ENCODE measurements around the gene GET3. TPM values are rescaled to one million over a fixed set of nuclear protein-coding genes. Genes with fewer than 3 reads are reported as not detected.
"Not testable (repeated sequence)": the region's sequence is repeated elsewhere in the genome, so short reads cannot be mapped to it uniquely, and the experiment has no call there.

The GET3 gene
- total and polyA plus RNA-seq, 4 experiments from 2014 or later, result 30.8 to 114 (median 47.6) TPM

DNA sequence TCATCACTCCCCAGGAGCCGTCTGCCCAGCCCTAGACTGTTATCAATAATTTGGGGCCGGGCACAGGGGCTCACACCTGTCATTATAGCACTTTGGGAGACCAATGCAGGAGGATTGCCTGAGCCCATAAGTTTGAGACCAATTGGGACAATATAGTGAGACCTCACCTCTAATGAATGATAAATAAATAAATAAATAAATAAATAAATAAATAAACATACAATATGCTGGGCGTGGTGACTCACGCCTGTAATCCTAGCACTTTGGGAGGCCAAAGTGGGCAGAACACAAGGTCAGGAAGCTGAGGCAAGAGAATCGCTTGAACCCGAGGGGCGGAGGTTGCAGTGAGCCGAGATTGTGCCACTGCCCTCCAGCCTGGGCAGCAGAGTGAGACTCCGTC lies 24.0 kb upstream of the GET3 start:
- H3K4me3 Mint-ChIP-seq; H3K27ac Mint-ChIP-seq; H3K27me3 ChIP-seq (ENCODE audit: insufficient read depth, low read length); H3K27ac ChIP-seq (ENCODE audit: low read depth, low read length); H3K9me3 ChIP-seq (ENCODE audit: control insufficient read depth in 1 of 2, low read length in 2 of 2); H3K4me3 ChIP-seq (ENCODE audit: low read length in 2 of 2); DNase-seq; H3K27me3 Mint-ChIP-seq; H3K9me3 Mint-ChIP-seq; H3K4me1 Mint-ChIP-seq; H3K4me1 ChIP-seq (ENCODE audit: insufficient read depth, low read length); intact Hi-C loops (cut with micrococcal nuclease): not testable (repeated sequence)
- H3K36me3 Mint-ChIP-seq, result peaks cover 26 to 45% of the 10 kb centered on the region in 2 donors
- peaks cover 45% of the 10 kb centered on the region for H3K36me3 ChIP-seq (ENCODE audit: insufficient read depth, low read length)
- POLR2A ChIA-PET (ENCODE audit: partially characterized antibody), result interaction anchor here (0.7 kb wide), 1 partner anchor 9 kb away, joined by 3 read pairs; no protein-coding TSS in a partner anchor
- CTCF ChIA-PET (ENCODE audit: partially characterized antibody), result interaction anchor here (1.0 to 12.0 kb wide), 2 partner anchors 44 to 135 kb away, joined by 3 to 126 read pairs; no protein-coding TSS in a partner anchor

DNA sequence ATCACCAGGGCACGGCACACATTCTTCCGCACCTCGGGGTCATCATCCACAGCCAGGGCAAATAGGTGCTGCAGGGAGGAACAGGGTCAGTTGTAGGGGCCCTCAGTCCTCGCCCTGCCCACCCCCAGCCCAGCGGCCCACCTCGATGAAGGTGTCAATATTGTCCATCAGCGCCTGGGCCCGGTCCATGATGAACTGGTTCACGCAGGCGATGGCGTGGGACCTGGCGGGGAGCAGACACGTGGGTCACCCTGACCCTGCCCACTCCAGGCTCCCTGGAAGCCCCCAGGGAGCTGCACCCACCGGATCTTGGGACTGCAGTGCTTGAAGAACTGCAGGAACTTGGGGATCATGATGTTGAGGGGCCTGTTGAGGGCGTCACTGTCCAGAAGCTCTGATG lies 22.2 kb upstream of the GET3 start:
- Histone ChIP-seq H3K36me3 (ENCODE audit: insufficient read depth, low read length) (peaks cover 42% of the 10 kb centered on the region), H3K27me3 (ENCODE audit: insufficient read depth, low read length) (no peaks in the 10 kb centered on the region), H3K9me3 (ENCODE audit: control insufficient read depth in 1 of 2, low read length in 2 of 2) (no peaks in the 10 kb centered on the region), H3K4me1 (ENCODE audit: insufficient read depth, low read length) (no peaks in the 10 kb centered on the region), H3K27ac (ENCODE audit: low read depth, low read length) (no peak overlapping the region), H3K4me3 (ENCODE audit: low read length in 2 of 2) (no peak overlapping the region)
- Mint-ChIP-seq H3K4me3 (no peak overlapping the region), H3K4me1 (peaks cover 4 to 16% (median 6%) of the 10 kb centered on the region in 4 donors), H3K27ac (no peak overlapping the region), H3K9me3 (no peaks in the 10 kb centered on the region), H3K27me3 (no peaks in the 10 kb centered on the region), H3K36me3 (peaks cover 32 to 45% of the 10 kb centered on the region in 2 donors)
- ChIA-PET CTCF (ENCODE audit: partially characterized antibody) (interaction anchor here (2.2 to 12.0 kb wide), 3 partner anchors 42 to 81 kb away, joined by 7 to 126 read pairs (median 13); no protein-coding TSS in a partner anchor), POLR2A (ENCODE audit: partially characterized antibody) (no interaction called here)
- no peak for DNase-seq
- intact Hi-C loops (cut with micrococcal nuclease), result no loop called here

DNA sequence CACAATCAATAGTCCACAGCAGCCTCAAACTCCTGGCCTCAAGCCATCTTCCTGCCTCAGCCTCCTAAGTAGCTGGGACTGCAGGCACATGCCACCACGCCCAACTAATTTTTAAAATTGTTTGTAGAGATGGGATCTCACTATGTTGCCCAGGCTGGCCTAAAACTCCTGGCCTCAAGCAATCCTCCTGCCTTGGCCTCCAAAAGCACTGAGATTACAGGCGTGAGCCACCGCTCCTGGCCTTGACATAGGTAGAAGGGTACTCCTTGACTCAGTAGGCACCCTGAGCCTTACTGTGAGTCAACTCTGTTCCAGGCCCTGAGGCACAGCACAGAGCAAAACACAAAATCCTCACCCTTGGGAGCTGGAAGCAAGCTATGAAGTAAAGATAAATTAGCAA lies 21.4 kb upstream of the GET3 start:
- H3K36me3 Mint-ChIP-seq, result peaks cover 27 to 37% of the 10 kb centered on the region in 2 donors
- Histone ChIP-seq H3K4me3 (ENCODE audit: low read length in 2 of 2) (no peak overlapping the region), H3K36me3 (ENCODE audit: insufficient read depth, low read length) (peaks cover 35% of the 10 kb centered on the region), H3K27me3 (ENCODE audit: insufficient read depth, low read length) (no peaks in the 10 kb centered on the region), H3K4me1 (ENCODE audit: insufficient read depth, low read length) (peaks cover 6% of the 10 kb centered on the region), H3K27ac (ENCODE audit: low read depth, low read length) (no peak overlapping the region), H3K9me3 (ENCODE audit: control insufficient read depth in 1 of 2, low read length in 2 of 2) (no peaks in the 10 kb centered on the region)
- intact Hi-C loops (cut with micrococcal nuclease), result no loop called here
- no peaks in the 10 kb centered on the region for H3K9me3 Mint-ChIP-seq
- peaks cover 9 to 23% (median 11%) of the 10 kb centered on the region in 4 donors for H3K4me1 Mint-ChIP-seq
- H3K4me3 Mint-ChIP-seq, result no peak overlapping the region
- DNase-seq, result no peak
- ChIA-PET CTCF (ENCODE audit: partially characterized antibody) (interaction anchor here (2.2 to 12.0 kb wide), 4 partner anchors 42 to 132 kb away, joined by 7 to 126 read pairs (median 12); no protein-coding TSS in a partner anchor), POLR2A (ENCODE audit: partially characterized antibody) (no interaction called here)
- H3K27me3 Mint-ChIP-seq, result no peaks in the 10 kb centered on the region
- H3K27ac Mint-ChIP-seq, result peak overlapping the region in 1 of 7 donors; percentile 18

DNA sequence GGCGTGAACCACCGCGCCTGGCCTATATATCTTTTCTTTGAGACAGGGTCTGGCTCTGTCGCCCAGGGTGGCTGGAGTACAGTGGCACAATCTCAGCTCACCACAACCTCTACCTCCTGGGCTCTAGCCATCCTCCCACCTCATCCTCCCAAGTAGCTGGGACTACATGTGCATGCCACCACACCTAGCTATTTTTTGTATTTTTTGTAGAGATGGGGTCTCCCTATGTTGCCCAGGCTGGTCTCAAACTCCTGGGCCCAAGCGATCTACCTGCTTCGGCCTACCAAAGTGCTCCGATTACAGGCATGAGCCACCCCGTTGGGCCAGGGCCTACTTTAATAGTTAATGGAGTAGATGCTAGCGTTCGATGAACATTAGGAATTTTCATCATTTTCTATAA lies 17.0 kb upstream of the GET3 start:
- peaks cover 0 to 1% of the 10 kb centered on the region in 2 donors for H3K27me3 Mint-ChIP-seq
- Histone ChIP-seq H3K9me3 (ENCODE audit: control insufficient read depth in 1 of 2, low read length in 2 of 2) (no peaks in the 10 kb centered on the region), H3K4me1 (ENCODE audit: insufficient read depth, low read length) (peaks cover 30% of the 10 kb centered on the region), H3K36me3 (ENCODE audit: insufficient read depth, low read length) (peaks cover 17% of the 10 kb centered on the region), H3K27me3 (ENCODE audit: insufficient read depth, low read length) (no peaks in the 10 kb centered on the region), H3K4me3 (ENCODE audit: low read length in 2 of 2) (peak overlapping the region in 1 of 2 donors; percentile 17), H3K27ac (ENCODE audit: low read depth, low read length) (peak overlapping the region; percentile 73)
- peaks cover 13 to 32% of the 10 kb centered on the region in 2 donors for H3K36me3 Mint-ChIP-seq
- peaks cover 0 to 4% (median 0%) of the 10 kb centered on the region in 8 donors for H3K9me3 Mint-ChIP-seq
- H3K27ac Mint-ChIP-seq, result peak overlapping the region; percentile 9 to 98 (median 89)
- ChIA-PET CTCF (ENCODE audit: partially characterized antibody) (interaction anchor here (0.9 to 12.0 kb wide), 3 partner anchors 14 to 76 kb away, joined by 3 to 126 read pairs (median 5); partner anchors contain the start of gene TRIR), POLR2A (ENCODE audit: partially characterized antibody) (interaction anchor here (0.6 to 5.9 kb wide), 7 partner anchors 12 to 156 kb away, joined by 3 to 135 read pairs (median 26); partner anchors contain the start of genes FBXW9, GET3, JUNB and TRIR)
- peaks cover 23 to 52% (median 36%) of the 10 kb centered on the region in 4 donors for H3K4me1 Mint-ChIP-seq
- intact Hi-C loops (cut with micrococcal nuclease), result loop anchor here (5.0 kb wide), 1 partner anchor 38 kb away; the partner anchor contains the start of gene DHPS
- no peak for DNase-seq
- H3K4me3 Mint-ChIP-seq, result peak overlapping the region; percentile 68 to 88 (median 86)

DNA sequence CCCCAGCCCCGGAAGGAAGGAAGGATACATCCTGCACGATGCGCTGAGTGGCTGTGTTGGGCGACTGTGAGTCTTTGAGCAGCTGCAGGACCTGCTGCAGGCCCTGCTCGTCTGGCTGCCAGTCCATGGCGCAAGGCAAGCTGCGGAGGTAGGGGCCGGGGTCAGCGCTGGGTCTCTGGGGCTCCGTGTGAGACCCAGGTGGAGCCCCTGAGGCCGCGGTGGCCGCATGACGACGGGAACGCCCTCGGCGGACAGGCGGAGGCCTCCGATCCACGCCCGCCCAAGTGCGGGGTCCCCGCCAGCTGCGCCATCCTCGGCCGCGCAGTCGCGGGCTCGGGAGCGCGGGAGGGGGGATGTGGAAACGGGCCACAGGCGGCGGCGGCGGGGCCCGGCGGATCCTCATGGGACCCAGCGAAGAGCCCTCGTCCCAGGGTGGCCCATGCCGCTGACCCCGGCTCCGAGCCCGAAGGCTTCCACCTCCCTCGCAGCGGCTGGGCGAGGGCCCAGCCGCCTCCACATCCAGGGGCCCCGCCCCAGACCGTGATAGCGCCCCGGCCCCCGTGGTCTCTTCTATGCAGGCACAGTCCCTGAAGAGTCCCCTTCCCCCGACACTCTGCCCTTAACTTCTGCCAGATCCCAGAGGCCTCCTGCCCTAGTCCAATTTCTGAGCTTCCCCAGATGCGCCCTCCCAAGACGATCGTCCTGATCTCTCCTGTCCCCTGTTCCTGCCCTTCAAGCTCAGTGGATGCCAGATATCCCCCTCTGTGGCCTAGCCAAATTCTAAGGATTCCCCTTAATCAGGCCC lies 16.2 kb upstream of the GET3 start:
- peak overlapping the region; percentile 89 to 98 (median 92) for H3K27ac Mint-ChIP-seq
- H3K36me3 Mint-ChIP-seq, result peaks cover 10 to 28% of the 10 kb centered on the region in 2 donors
- H3K27me3 Mint-ChIP-seq, result peaks cover 0 to 1% of the 10 kb centered on the region in 2 donors
- peaks cover 0 to 4% (median 0%) of the 10 kb centered on the region in 8 donors for H3K9me3 Mint-ChIP-seq
- intact Hi-C loops (cut with micrococcal nuclease), result loop anchor here (5.0 kb wide), 1 partner anchor 39 kb away; the partner anchor contains the start of gene DHPS
- no peak for DNase-seq
- no peaks in the 10 kb centered on the region for H3K27me3 ChIP-seq (ENCODE audit: insufficient read depth, low read length)
- ChIA-PET CTCF (ENCODE audit: partially characterized antibody) (interaction anchor here (1.7 to 12.0 kb wide), 4 partner anchors 12 to 49 kb away, joined by 6 to 126 read pairs (median 14); partner anchors contain the start of gene TRIR), POLR2A (ENCODE audit: partially characterized antibody) (interaction anchor here (0.6 to 5.9 kb wide), 12 partner anchors 11 to 226 kb away, joined by 3 to 135 read pairs (median 4); partner anchors contain the start of genes DHPS, FBXW9, GET3 and JUNB)
- peaks cover 23 to 52% (median 36%) of the 10 kb centered on the region in 4 donors for H3K4me1 Mint-ChIP-seq
- peak overlapping the region; percentile 73 for H3K27ac ChIP-seq (ENCODE audit: low read depth, low read length)
- H3K9me3 ChIP-seq (ENCODE audit: control insufficient read depth in 1 of 2, low read length in 2 of 2), result no peaks in the 10 kb centered on the region
- peaks cover 30% of the 10 kb centered on the region for H3K4me1 ChIP-seq (ENCODE audit: insufficient read depth, low read length)
- peak overlapping the region; percentile 61 to 78 for H3K4me3 ChIP-seq (ENCODE audit: low read length in 2 of 2)
- H3K4me3 Mint-ChIP-seq, result peak overlapping the region; percentile 89 to 98 (median 94)
- peaks cover 12% of the 10 kb centered on the region for H3K36me3 ChIP-seq (ENCODE audit: insufficient read depth, low read length)

DNA sequence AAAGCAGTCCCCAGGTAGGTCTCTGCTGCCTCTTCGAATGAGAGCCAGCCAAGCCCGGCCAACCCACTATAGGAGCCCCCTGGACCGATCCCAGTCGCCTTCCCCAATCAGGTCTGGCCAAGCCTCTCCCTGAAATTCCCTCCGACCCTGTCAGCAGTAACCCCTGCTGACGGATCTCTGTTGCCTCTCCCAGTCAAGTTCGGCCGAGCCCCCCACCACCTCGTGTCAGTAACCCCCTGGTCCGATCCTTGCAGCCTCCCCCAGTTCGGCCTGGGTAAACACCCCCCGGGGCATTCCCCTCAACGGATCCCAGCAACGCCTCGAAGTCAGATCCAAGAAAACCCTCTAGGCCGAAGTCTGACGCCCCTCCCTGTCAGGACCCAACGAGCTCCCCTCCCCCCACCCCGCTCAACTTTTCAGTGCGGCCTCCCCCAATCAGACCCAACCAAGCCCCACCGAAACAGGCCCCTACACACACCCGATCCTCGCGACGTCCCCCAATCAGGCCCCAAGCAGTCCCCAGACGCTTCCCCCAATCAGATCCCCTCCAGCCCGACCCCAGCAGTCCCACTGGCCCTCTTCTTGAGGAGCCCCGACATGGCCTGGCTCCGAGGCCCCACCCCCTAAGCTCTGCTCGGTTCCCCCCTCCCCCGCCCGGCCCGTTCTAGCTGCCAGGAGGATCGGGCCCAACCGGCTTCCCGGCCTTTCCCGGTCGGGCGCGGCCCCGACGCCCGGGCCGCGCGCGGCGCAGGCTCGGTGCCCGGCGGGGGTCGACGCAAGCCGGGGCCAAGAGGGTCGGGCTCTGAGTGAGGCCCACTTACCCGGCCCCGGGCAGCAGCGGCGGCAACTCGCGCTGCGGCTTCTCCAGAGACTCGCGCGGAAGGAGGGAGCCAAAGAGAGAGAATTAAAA lies 15.4 kb upstream of the GET3 start:
- H3K27ac ChIP-seq (ENCODE audit: low read depth, low read length), result peak overlapping the region; percentile 73
- intact Hi-C loops (cut with micrococcal nuclease), result loop anchor here (1.0 to 5.0 kb wide), 2 partner anchors 12 to 40 kb away; partner anchors contain the start of genes DHPS and TRIR
- peaks cover 21 to 53% (median 35%) of the 10 kb centered on the region in 4 donors for H3K4me1 Mint-ChIP-seq

More for the DNA sequence above, 15.4 kb upstream of the GET3 start:
- peak overlapping the region; percentile 61 to 78 for H3K4me3 ChIP-seq (ENCODE audit: low read length in 2 of 2)
- ChIA-PET CTCF (ENCODE audit: partially characterized antibody) (interaction anchor here (1.2 to 12.0 kb wide), 8 partner anchors 11 to 74 kb away, joined by 3 to 126 read pairs (median 6); partner anchors contain the start of genes DHPS and TRIR), POLR2A (ENCODE audit: partially characterized antibody) (interaction anchor here (0.9 to 5.9 kb wide), 20 partner anchors 8 to 226 kb away, joined by 3 to 135 read pairs (median 4); partner anchors contain the start of genes DHPS, FBXW9, GET3 and JUNB)
- peaks cover 30% of the 10 kb centered on the region for H3K4me1 ChIP-seq (ENCODE audit: insufficient read depth, low read length)
- Mint-ChIP-seq H3K9me3 (peaks cover 0 to 4% (median 0%) of the 10 kb centered on the region in 8 donors), H3K27ac (peak overlapping the region; percentile 89 to 98 (median 95)), H3K36me3 (peaks cover 6 to 27% of the 10 kb centered on the region in 2 donors), H3K4me3 (peak overlapping the region; percentile 91 to 98 (median 94)), H3K27me3 (peaks cover 0 to 1% of the 10 kb centered on the region in 2 donors)
- DNase-seq, result peak in 3 of 5 donors; percentile 37 to 69 (median 46)
- H3K27me3 ChIP-seq (ENCODE audit: insufficient read depth, low read length), result no peaks in the 10 kb centered on the region
- H3K9me3 ChIP-seq (ENCODE audit: control insufficient read depth in 1 of 2, low read length in 2 of 2), result no peaks in the 10 kb centered on the region
- peaks cover 6% of the 10 kb centered on the region for H3K36me3 ChIP-seq (ENCODE audit: insufficient read depth, low read length)

Data from CD4-positive, alpha-beta memory T cell (primary cell).